Measurements from ENCODE around the gene ATOSA. TPM values are rescaled to one million over a fixed set of nuclear protein-coding genes. Genes with fewer than 3 reads are reported as not detected.

The ATOSA gene
- total and polyA plus RNA-seq, 2 of the 8 experiments (the other 6 are each of a cell fraction or from before 2014, with no cell fraction given): 4.6 to 7.9 TPM

GRCh38 chr15:52716536-52716935 is 37.3 kb upstream of the ATOSA start:
- Histone ChIP-seq H2BK12ac (ENCODE audit: low read depth, low read length) (no peak overlapping the region), H3K4me1 (replicated peaks in 1 of 4; ENCODE audit: control insufficient read depth in 3 of 4, insufficient read depth in 4 of 4, low read length in 3 of 4) (no peaks in the 10 kb centered on the region), H3K4ac (replicated peaks; ENCODE audit: insufficient read length, low read depth, low read length) (no peak overlapping the region), H2BK5ac (ENCODE audit: low read depth, low read length) (no peak overlapping the region), H3K79me2 (ENCODE audit: control insufficient read depth in 1 of 2, insufficient read depth in 2 of 2, low read length in 2 of 2) (no peaks in the 10 kb centered on the region), H3K9ac (replicated peaks in 1 of 4; ENCODE audit: extremely low read depth in 1 of 4, low read depth in 3 of 4, low read length in 3 of 4) (no peak overlapping the region), H3K4me2 (ENCODE audit: insufficient read depth in 1 of 2, low read depth in 2 of 2, low read length in 2 of 2) (no peak overlapping the region), H4K20me1 (replicated peaks in 1 of 2; ENCODE audit: control insufficient read depth in 1 of 2, insufficient read depth in 2 of 2, low read length in 2 of 2) (no peaks in the 10 kb centered on the region), H3K27ac (ENCODE audit: low read depth, low read length) (no peak overlapping the region), H3K79me1 (ENCODE audit: low read depth, low read length) (no peaks in the 10 kb centered on the region), H4K5ac (ENCODE audit: insufficient read length, low read depth, low read length) (no peak overlapping the region), H3K23me2 (ENCODE audit: low read depth, low read length) (no peaks in the 10 kb centered on the region), H3K18ac (ENCODE audit: extremely low read depth, low read length) (no peak overlapping the region), H4K8ac (ENCODE audit: extremely low read depth, insufficient read depth, low read length) (no peak overlapping the region), H3K14ac (ENCODE audit: insufficient read length) (no peak overlapping the region), H4K91ac (replicated peaks; ENCODE audit: insufficient read length, low read length) (no peak overlapping the region), H2AFZ (ENCODE audit: low read length) (no peak overlapping the region), H2BK120ac (replicated peaks; ENCODE audit: low read depth, low read length) (no peak overlapping the region), H3K9me3 (ENCODE audit: insufficient read depth in 2 of 2, low read depth in 1 of 2, low read length in 1 of 2) (no peaks in the 10 kb centered on the region), H3K56ac (replicated peaks; ENCODE audit: insufficient read length, low read depth, low read length) (no peak overlapping the region), H2BK15ac (ENCODE audit: low read length) (no peak overlapping the region), H3K4me3 (ENCODE audit: extremely low read depth in 1 of 4, insufficient read depth in 2 of 4, low read depth in 3 of 4, low read length in 4 of 4) (no peak overlapping the region), H3K27me3 (replicated peaks in 1 of 4; ENCODE audit: control insufficient read depth in 3 of 4, extremely low read depth in 1 of 4, insufficient read depth in 3 of 4, low read length in 3 of 4) (no peaks in the 10 kb centered on the region; a peak in 1 of 7 replicates), H2AK5ac (ENCODE audit: low read depth, low read length) (no peak overlapping the region), H3K36me3 (ENCODE audit: control insufficient read depth in 2 of 4, insufficient read depth in 4 of 4, low read length in 3 of 4) (no peaks in the 10 kb centered on the region), H2BK20ac (ENCODE audit: low read length) (no peak overlapping the region), H3K23ac (ENCODE audit: insufficient read length) (no peak overlapping the region)
- no peak for TF ChIP-seq ZNF274 (IDR thresholded peaks at IDR 0.05; ENCODE audit: borderline replicate concordance, extremely low read depth, low read length)
- TF ChIP-seq RXRA (IDR thresholded peaks at IDR 0.05; ENCODE audit: insufficient read depth, low read depth, low read length): no peak
- TF ChIP-seq JUN (IDR thresholded peaks at IDR 0.05; ENCODE audit: low read depth, low read length): no peak
- TF ChIP-seq CTCF (IDR thresholded peaks at IDR 0.05; ENCODE audit: control extremely low read depth in 1 of 3, insufficient read depth in 1 of 3, low read depth in 1 of 3, low read length in 3 of 3): no peak
- TF ChIP-seq HDAC2 (IDR thresholded peaks at IDR 0.05; ENCODE audit: borderline replicate concordance in 1 of 2, low read depth in 2 of 2, low read length in 2 of 2): no peak
- TF ChIP-seq GTF2F1 (IDR thresholded peaks at IDR 0.05; ENCODE audit: borderline replicate concordance, low read depth, low read length): no peak
- POLR2A ChIA-PET (ENCODE audit: partially characterized antibody): no interaction called here
- CTCF ChIA-PET (ENCODE audit: partially characterized antibody): interaction anchor here (3.9 kb wide), 1 partner anchor 19 kb away, joined by 9 read pairs; no protein-coding TSS in a partner anchor
- no peak for FAIRE-seq
- no peak for DNase-seq (ENCODE audit: low read depth in 1 of 2, low spot score in 2 of 2)
- WGBS, 2 experiments (ENCODE audit: extremely low coverage in 1 of 2, insufficient coverage in 1 of 2, insufficient read length in 1 of 2, insufficient replicate concordance in 2 of 2, low coverage in 1 of 2, low lambda C conversion rate in 2 of 2, missing lambda C conversion rate in 1 of 2): 70% methylated on average over 2 of the region's 2 CpGs; no CpG with 5 or more reads in 1 of the 2 experiments

All from H1 (cell line).